ENCODE data around the gene ZNF786.

Gene ZNF786

DNA sequence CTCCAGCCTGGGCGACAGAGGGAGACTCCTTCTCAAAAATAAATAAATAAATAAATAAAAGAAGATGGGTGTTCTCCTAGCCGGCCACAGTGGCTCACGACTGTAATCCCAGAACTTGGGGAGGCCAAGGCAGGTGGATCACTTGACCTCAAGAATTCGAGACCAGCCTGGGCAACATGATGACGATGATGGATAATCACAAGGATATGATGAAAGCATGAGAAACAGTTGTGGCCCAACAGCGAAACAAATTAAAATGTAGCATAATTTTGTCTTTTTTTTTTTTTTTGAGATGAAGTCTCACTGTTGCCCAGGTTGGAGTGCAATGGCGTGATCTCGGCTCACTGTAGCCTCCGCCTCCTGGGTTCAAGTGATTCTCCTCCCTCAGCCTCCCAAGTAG, 12.9 kb downstream of the ZNF786 start:
- TF ChIP-seq, protein P1, sequence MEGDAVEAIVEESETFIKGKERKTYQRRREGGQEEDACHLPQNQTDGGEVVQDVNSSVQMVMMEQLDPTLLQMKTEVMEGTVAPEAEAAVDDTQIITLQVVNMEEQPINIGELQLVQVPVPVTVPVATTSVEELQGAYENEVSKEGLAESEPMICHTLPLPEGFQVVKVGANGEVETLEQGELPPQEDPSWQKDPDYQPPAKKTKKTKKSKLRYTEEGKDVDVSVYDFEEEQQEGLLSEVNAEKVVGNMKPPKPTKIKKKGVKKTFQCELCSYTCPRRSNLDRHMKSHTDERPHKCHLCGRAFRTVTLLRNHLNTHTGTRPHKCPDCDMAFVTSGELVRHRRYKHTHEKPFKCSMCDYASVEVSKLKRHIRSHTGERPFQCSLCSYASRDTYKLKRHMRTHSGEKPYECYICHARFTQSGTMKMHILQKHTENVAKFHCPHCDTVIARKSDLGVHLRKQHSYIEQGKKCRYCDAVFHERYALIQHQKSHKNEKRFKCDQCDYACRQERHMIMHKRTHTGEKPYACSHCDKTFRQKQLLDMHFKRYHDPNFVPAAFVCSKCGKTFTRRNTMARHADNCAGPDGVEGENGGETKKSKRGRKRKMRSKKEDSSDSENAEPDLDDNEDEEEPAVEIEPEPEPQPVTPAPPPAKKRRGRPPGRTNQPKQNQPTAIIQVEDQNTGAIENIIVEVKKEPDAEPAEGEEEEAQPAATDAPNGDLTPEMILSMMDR (conservative IDR thresholded peaks at IDR 0.05), result no peak

GRCh38 chr7:149075286-149075685, 15.2 kb downstream of the ZNF786 start:
- TF ChIP-seq, protein P1 (conservative IDR thresholded peaks at IDR 0.05), result no peak
- H3K27ac ChIP-seq, result no peak overlapping the region

More for the DNA sequence above, 12.9 kb downstream of the ZNF786 start:
- H3K27ac ChIP-seq, result no peak overlapping the region

DNA sequence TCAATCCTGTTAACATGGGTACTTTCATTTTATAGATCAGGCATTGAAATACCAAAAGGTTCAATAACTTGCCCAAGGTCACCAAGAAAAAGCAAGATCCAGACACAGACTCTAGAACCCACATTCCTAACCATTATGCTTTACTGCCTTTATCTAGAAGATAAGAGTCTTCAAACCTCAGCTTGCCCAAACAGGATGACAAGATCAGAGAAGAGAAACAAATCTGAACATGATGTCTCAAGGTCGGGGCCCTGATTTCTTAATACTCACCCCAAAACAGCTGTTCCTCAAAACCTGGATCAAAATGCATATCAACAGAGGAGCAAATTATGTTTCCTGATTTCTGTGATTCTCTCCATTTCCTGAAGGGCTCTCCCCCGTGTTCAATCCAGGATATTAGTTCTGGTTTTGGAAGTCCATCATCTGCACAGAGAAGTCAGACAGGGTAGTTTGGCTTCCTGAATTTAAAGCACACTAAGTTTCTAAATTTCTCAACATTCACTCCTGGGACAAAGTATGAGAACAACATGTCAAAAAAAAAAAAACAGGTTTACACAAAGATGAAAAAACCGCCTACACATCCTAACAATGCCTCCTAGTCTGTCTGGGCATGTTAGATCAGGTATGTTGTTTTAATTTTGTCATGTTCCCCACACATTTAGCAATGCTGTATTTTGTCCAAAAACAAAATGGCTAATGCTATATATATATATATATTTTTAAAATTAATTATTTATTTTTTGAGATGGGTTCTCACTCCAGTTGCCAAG, 16.2 kb downstream of the ZNF786 start:
- H3K27ac ChIP-seq, result no peak overlapping the region
- TF ChIP-seq, protein P1 (conservative IDR thresholded peaks at IDR 0.05), result no peak

- TF ChIP-seq, protein P1 (conservative IDR thresholded peaks at IDR 0.05), result no peak
- H3K27ac ChIP-seq, result no peak overlapping the region
These were observed 18.1 kb downstream of the ZNF786 start for GRCh38 chr7:149072438-149072775.

- TF ChIP-seq, protein P1 (conservative IDR thresholded peaks at IDR 0.05), result peak; percentile 18
- H3K27ac ChIP-seq, result no peak overlapping the region
These were observed 18.7 kb downstream of the ZNF786 start for GRCh38 chr7:149071641-149072437.

- H3K27ac ChIP-seq, result no peak overlapping the region
- TF ChIP-seq, protein P1 (conservative IDR thresholded peaks at IDR 0.05), result no peak
These were observed 19.3 kb downstream of the ZNF786 start for GRCh38 chr7:149071182-149071635.

- TF ChIP-seq, protein P1 (conservative IDR thresholded peaks at IDR 0.05), result no peak
- no peak overlapping the region for H3K27ac ChIP-seq
These were observed 20.0 kb downstream of the ZNF786 start for GRCh38 chr7:149070372-149071125.

All from VCaP (cell line).